Hippocampal formation (tissue), 2 donors: ENCODE results near the gene ARHGAP23.
"Not testable (repeated sequence)": the region's sequence is repeated elsewhere in the genome, so short reads cannot be mapped to it uniquely, and the experiment has no call there.

Experiments
- DNase-seq, 2 donors: peaks; one replicate each; lab custom pipeline; 2025; lab: John Stamatoyannopoulos, UW

The ARHGAP23 gene

GRCh38 chr17:38491346-38492066 lies 63.2 kb downstream of the ARHGAP23 start:
- DNase-seq, result not testable (repeated sequence)

- peak; percentile 65 to 79 for DNase-seq
Observed at GRCh38 chr17:38492067-38493040, 64.1 kb downstream of the ARHGAP23 start.

- DNase-seq, result not testable (repeated sequence)
Observed at GRCh38 chr17:38494152-38494551, 65.9 kb downstream of the ARHGAP23 start.

GRCh38 chr17:38497656-38498055 lies 69.4 kb downstream of the ARHGAP23 start:
- not testable (repeated sequence) for DNase-seq

GRCh38 chr17:38498353-38498752 lies 70.1 kb downstream of the ARHGAP23 start:
- no peak for DNase-seq

- not testable (repeated sequence) for DNase-seq
Observed at GRCh38 chr17:38499230-38499629, 71.0 kb downstream of the ARHGAP23 start.

GRCh38 chr17:38501718-38502117 lies 73.5 kb downstream of the ARHGAP23 start:
- DNase-seq, result not testable (repeated sequence)

GRCh38 chr17:38503286-38503913 lies 75.1 kb downstream of the ARHGAP23 start:
- not testable (repeated sequence) for DNase-seq

- no peak for DNase-seq
Observed at GRCh38 chr17:38504216-38504615, 76.0 kb downstream of the ARHGAP23 start.

GRCh38 chr17:38507436-38507835 lies 79.2 kb downstream of the ARHGAP23 start:
- no peak for DNase-seq

- DNase-seq, result no peak
Observed at GRCh38 chr17:38507921-38508569, 79.8 kb downstream of the ARHGAP23 start.

- no peak for DNase-seq
Observed at GRCh38 chr17:38508570-38508950, 80.3 kb downstream of the ARHGAP23 start.

GRCh38 chr17:38508954-38509771 lies 80.9 kb downstream of the ARHGAP23 start:
- DNase-seq, result peak; percentile 54 to 55

- no peak for DNase-seq
Observed at GRCh38 chr17:38509772-38510420, 81.6 kb downstream of the ARHGAP23 start.

- DNase-seq, result no peak
Observed at GRCh38 chr17:38510421-38511149, 82.3 kb downstream of the ARHGAP23 start.

GRCh38 chr17:38511150-38512108 lies 83.2 kb downstream of the ARHGAP23 start:
- DNase-seq, result no peak

GRCh38 chr17:38512473-38513058 lies 84.3 kb downstream of the ARHGAP23 start:
- no peak for DNase-seq

- DNase-seq, result not testable (repeated sequence)
Observed at GRCh38 chr17:38526526-38526925, 98.3 kb downstream of the ARHGAP23 start.
